Smooth muscle cell (in vitro differentiated cells): ENCODE data around the gene NABP2. TPM values are rescaled to one million over a fixed set of nuclear protein-coding genes. Genes with fewer than 3 reads are reported as not detected.

Source experiments
- DNase-seq: peaks from one replicate; lab custom pipeline; 2025; ENCODE audit not compliant: unreplicated experiment; lab: John Stamatoyannopoulos, UW
- H2AFZ ChIP-seq: fragments of 200-600 bp; sonication (generic); 2 replicates; pipeline ENCODE4 v1.6.0; 2016; ENCODE audit warnings: antibody characterized with exemption, low read depth, mild to moderate bottlenecking
- H3F3A ChIP-seq: fragments of 200-600 bp; sonication (generic); 2 replicates; pipeline ENCODE4 v1.6.0; 2017; ENCODE audit warnings: antibody characterized with exemption, low read depth
- H3K27ac ChIP-seq: fragments of 200-600 bp; sonication (generic); 2 replicates; pipeline ENCODE4 v1.5.1; 2016; ENCODE audit warnings: low read depth, mild to moderate bottlenecking
- H3K27me3 ChIP-seq: fragments of 200-600 bp; sonication (generic); 2 replicates; pipeline ENCODE4 v1.6.1; 2016; ENCODE audit warnings: low read depth, mild to moderate bottlenecking
- H3K36me3 ChIP-seq: fragments of 200-600 bp; sonication (generic); 2 replicates; pipeline ENCODE4 v1.5.1; 2016; ENCODE audit warnings: low read depth
- H3K4me1 ChIP-seq: fragments of 200-600 bp; sonication (generic); 2 replicates; pipeline ENCODE4 v1.5.1; 2016; ENCODE audit warnings: low read depth
- H3K4me2 ChIP-seq: fragments of 200-600 bp; sonication (generic); 2 replicates; pipeline ENCODE4 v1.6.0; 2016; ENCODE audit warnings: mild to moderate bottlenecking
- H3K4me3 ChIP-seq: fragments of 200-600 bp; sonication (generic); 2 replicates; pipeline ENCODE4 v1.5.1; 2016; ENCODE audit warnings: mild to moderate bottlenecking
- H3K79me2 ChIP-seq: fragments of 200-600 bp; sonication (generic); 2 replicates; pipeline ENCODE4 v1.6.0; 2016; ENCODE audit warnings: low read depth, mild to moderate bottlenecking
- H3K9ac ChIP-seq: fragments of 200-600 bp; sonication (generic); 2 replicates; pipeline ENCODE4 v1.6.0; 2016; ENCODE audit warnings: low read depth
- H3K9me3 ChIP-seq: fragments of 200-600 bp; sonication (generic); replicated peaks from 2 replicates; pipeline ENCODE4 v1.5.1; 2016; ENCODE audit warnings: low read depth
- H4K20me1 ChIP-seq: fragments of 200-600 bp; sonication (generic); 2 replicates; pipeline ENCODE4 v1.6.0; 2016; ENCODE audit warnings: low read depth
- WGBS: methylation state at CpG from one replicate; pipeline ENCODE4 v1.1.7; 2016; ENCODE audit warnings: low lambda C conversion rate; 5-methylcytosine and 5-hydroxymethylcytosine counted together
- polyA plus RNA-seq: library from polyadenylated mRNA; unstranded; fragments of >200 nt; fragmentation: Nextera tagmentation; extraction: Ambion mirVana; gene quantifications from 2 replicates; pipeline ENCODE4 v1.2.1, GENCODE V29; 2016
- total RNA-seq: library from RNA; depleted of rRNA; stranded (reverse); fragments of >200 nt; gene quantifications from 2 replicates; pipeline ENCODE4 v1.2.3, GENCODE V29; 2014
- TF ChIP-seq, protein P1 (sequence below): fragments of 200-600 bp; sonication (generic); IDR thresholded peaks from 2 replicates; pipeline ENCODE4 v1.5.1; 2017; ENCODE audit warnings: borderline replicate concordance, mild to moderate bottlenecking, antibody characterized with exemption; ENCODE audit not compliant: insufficient read depth, poor library complexity, severe bottlenecking

The NABP2 gene
- total and polyA plus RNA-seq, 2 experiments from 2014 or later = 14.2 to 33.8 TPM

DNA sequence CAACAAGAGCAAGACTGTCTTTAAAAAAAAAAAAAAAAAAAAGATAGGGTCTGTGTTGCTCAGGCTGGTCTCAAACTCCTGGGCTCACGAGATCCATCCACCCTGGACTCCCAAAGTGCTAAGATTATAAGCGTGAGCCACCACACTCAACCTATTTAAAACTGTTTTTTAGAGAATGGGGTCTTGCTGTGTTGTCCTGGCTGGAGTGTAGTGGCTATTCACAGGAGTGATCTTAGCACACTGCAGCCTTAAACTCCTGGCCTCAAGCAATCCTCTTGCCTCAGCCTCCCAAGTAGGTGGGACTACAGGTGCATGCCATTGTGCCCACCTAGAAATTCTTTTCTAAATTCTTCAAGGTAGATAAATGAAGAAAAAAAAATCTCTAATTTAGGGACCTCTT lies 50.2 kb downstream of the NABP2 start:
- Histone ChIP-seq H3K9ac (no peak overlapping the region), H3K79me2 (no peaks in the 10 kb centered on the region), H3K4me2 (no peak overlapping the region), H3K36me3 (peaks cover 22% of the 10 kb centered on the region), H3F3A (peaks cover 9% of the 10 kb centered on the region), H4K20me1 (no peaks in the 10 kb centered on the region), H2AFZ (no peak overlapping the region), H3K4me3 (no peak overlapping the region), H3K4me1 (no peaks in the 10 kb centered on the region), H3K9me3 (no peaks in the 10 kb centered on the region), H3K27ac (no peak overlapping the region), H3K27me3 (no peaks in the 10 kb centered on the region)
- 96% methylated on average over 2 of the region's 2 CpGs for WGBS
- DNase-seq = no peak
- TF ChIP-seq, protein P1, sequence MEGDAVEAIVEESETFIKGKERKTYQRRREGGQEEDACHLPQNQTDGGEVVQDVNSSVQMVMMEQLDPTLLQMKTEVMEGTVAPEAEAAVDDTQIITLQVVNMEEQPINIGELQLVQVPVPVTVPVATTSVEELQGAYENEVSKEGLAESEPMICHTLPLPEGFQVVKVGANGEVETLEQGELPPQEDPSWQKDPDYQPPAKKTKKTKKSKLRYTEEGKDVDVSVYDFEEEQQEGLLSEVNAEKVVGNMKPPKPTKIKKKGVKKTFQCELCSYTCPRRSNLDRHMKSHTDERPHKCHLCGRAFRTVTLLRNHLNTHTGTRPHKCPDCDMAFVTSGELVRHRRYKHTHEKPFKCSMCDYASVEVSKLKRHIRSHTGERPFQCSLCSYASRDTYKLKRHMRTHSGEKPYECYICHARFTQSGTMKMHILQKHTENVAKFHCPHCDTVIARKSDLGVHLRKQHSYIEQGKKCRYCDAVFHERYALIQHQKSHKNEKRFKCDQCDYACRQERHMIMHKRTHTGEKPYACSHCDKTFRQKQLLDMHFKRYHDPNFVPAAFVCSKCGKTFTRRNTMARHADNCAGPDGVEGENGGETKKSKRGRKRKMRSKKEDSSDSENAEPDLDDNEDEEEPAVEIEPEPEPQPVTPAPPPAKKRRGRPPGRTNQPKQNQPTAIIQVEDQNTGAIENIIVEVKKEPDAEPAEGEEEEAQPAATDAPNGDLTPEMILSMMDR = no peak

DNA sequence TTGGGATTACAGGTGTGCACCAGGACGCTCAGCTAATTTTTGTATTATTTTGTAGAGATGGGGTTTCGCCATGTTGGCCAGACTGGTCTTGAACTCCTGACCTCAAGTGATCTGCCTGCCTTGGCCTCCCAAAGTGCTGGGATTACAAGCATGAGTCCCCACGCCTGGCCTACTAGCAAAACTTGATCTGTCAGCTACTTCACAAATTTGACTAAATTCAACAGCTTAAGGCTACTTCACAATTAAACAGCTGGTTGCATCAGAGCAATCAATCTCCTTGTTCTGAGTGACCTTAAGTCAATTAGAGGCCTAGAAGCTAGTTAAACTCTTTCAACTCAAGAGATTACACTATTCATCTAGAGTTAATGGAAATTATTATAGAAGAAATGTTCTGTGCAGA lies 54.8 kb downstream of the NABP2 start:
- H3K36me3 ChIP-seq = peaks cover 42% of the 10 kb centered on the region
- no peak overlapping the region for H3K9ac ChIP-seq
- H4K20me1 ChIP-seq = no peaks in the 10 kb centered on the region
- no peak overlapping the region for H3K4me3 ChIP-seq
- no peak overlapping the region for H3K4me2 ChIP-seq
- TF ChIP-seq, protein P1 = no peak
- H3K4me1 ChIP-seq = no peaks in the 10 kb centered on the region
- H3K9me3 ChIP-seq = no peaks in the 10 kb centered on the region
- no peak for DNase-seq
- H3K79me2 ChIP-seq = no peaks in the 10 kb centered on the region
- WGBS = 92% methylated on average over 3 of the region's 3 CpGs
- H3K27ac ChIP-seq = no peak overlapping the region
- H3K27me3 ChIP-seq = no peaks in the 10 kb centered on the region
- no peak overlapping the region for H2AFZ ChIP-seq
- H3F3A ChIP-seq = no peaks in the 10 kb centered on the region

Other genes with a start within 250 kb of the NABP2 start
- gene SUOX, start 227.1 kb upstream of the NABP2 start, total RNA-seq = 9.8 and 19.1 TPM in 2 replicates
- gene SUOX, start 227.1 kb upstream of the NABP2 start, polyA plus RNA-seq = 12.8 and 13.8 TPM in 2 replicates
- gene IKZF4, start 203.3 kb upstream of the NABP2 start, total RNA-seq = 3.9 and 4.2 TPM in 2 replicates
- gene IKZF4, start 203.3 kb upstream of the NABP2 start, polyA plus RNA-seq = 5.4 and 6.8 TPM in 2 replicates
- 731 and 845 TPM in 2 replicates for gene RPS26, start 182.4 kb upstream of the NABP2 start, total RNA-seq
- gene RPS26, start 182.4 kb upstream of the NABP2 start, polyA plus RNA-seq = 282 and 323 TPM in 2 replicates
- gene ERBB3, start 144.2 kb upstream of the NABP2 start, total RNA-seq = 7.2 and 9.2 TPM in 2 replicates
- 1.2 and 9.8 TPM in 2 replicates for gene ERBB3, start 144.2 kb upstream of the NABP2 start, polyA plus RNA-seq
- 88.6 and 118 TPM in 2 replicates for gene PA2G4, start 119.8 kb upstream of the NABP2 start, total RNA-seq
- gene PA2G4, start 119.8 kb upstream of the NABP2 start, polyA plus RNA-seq = 99.8 and 113 TPM in 2 replicates
- gene RPL41, start 107.7 kb upstream of the NABP2 start, total RNA-seq = 2,929 and 3,246 TPM in 2 replicates
- 2,414 and 2,571 TPM in 2 replicates for gene RPL41, start 107.7 kb upstream of the NABP2 start, polyA plus RNA-seq
- 1.9 and 6.7 TPM in 2 replicates for gene ZC3H10, start 106.1 kb upstream of the NABP2 start, total RNA-seq
- 2.8 TPM in 2 replicates for gene ZC3H10, start 106.1 kb upstream of the NABP2 start, polyA plus RNA-seq
- 76.0 and 87.7 TPM in 2 replicates for gene ESYT1, start 96.1 kb upstream of the NABP2 start, total RNA-seq
- 69.5 and 77.0 TPM in 2 replicates for gene ESYT1, start 96.1 kb upstream of the NABP2 start, polyA plus RNA-seq
- 44.5 and 59.0 TPM in 2 replicates for gene MYL6B, start 71.8 kb upstream of the NABP2 start, total RNA-seq
- gene MYL6B, start 71.8 kb upstream of the NABP2 start, polyA plus RNA-seq = 107 and 121 TPM in 2 replicates
- 2,329 and 2,776 TPM in 2 replicates for gene MYL6, start 66.0 kb upstream of the NABP2 start, total RNA-seq
- gene MYL6, start 66.0 kb upstream of the NABP2 start, polyA plus RNA-seq = 4,165 and 4,181 TPM in 2 replicates
- 28.2 and 43.8 TPM in 2 replicates for gene SMARCC2, start 34.9 kb upstream of the NABP2 start, total RNA-seq
- gene SMARCC2, start 34.9 kb upstream of the NABP2 start, polyA plus RNA-seq = 32.2 and 39.2 TPM in 2 replicates
- 46.1 and 65.2 TPM in 2 replicates for gene RNF41, start 2.4 kb upstream of the NABP2 start, total RNA-seq
- gene RNF41, start 2.4 kb upstream of the NABP2 start, polyA plus RNA-seq = 19.4 and 22.2 TPM in 2 replicates
- gene SLC39A5, start 5.7 kb downstream of the NABP2 start, total RNA-seq = 0.36 and 0.99 TPM in 2 replicates
- not detected in 2 replicates for gene SLC39A5, start 5.7 kb downstream of the NABP2 start, polyA plus RNA-seq
- gene ANKRD52, start 34.0 kb downstream of the NABP2 start, total RNA-seq = 31.4 and 32.5 TPM in 2 replicates
- gene ANKRD52, start 34.0 kb downstream of the NABP2 start, polyA plus RNA-seq = 49.9 and 54.0 TPM in 2 replicates
- 8.7 and 11.0 TPM in 2 replicates for gene COQ10A, start 42.6 kb downstream of the NABP2 start, total RNA-seq
- 9.8 and 16.8 TPM in 2 replicates for gene COQ10A, start 42.6 kb downstream of the NABP2 start, polyA plus RNA-seq
- gene CS, start 76.0 kb downstream of the NABP2 start, total RNA-seq = 96.5 and 138 TPM in 2 replicates
- gene CS, start 76.0 kb downstream of the NABP2 start, polyA plus RNA-seq = 83.3 and 107 TPM in 2 replicates
- gene CNPY2, start 91.6 kb downstream of the NABP2 start, total RNA-seq = 147 and 171 TPM in 2 replicates
- 334 and 342 TPM in 2 replicates for gene CNPY2, start 91.6 kb downstream of the NABP2 start, polyA plus RNA-seq
- 20.3 and 55.6 TPM in 2 replicates for gene PAN2, start 109.7 kb downstream of the NABP2 start, total RNA-seq
- gene PAN2, start 109.7 kb downstream of the NABP2 start, polyA plus RNA-seq = 12.9 and 14.7 TPM in 2 replicates
- gene IL23A, start 114.5 kb downstream of the NABP2 start, total RNA-seq = 0.54 and 1.9 TPM in 2 replicates
- 0.35 and 0.85 TPM in 2 replicates for gene IL23A, start 114.5 kb downstream of the NABP2 start, polyA plus RNA-seq
- gene STAT2, start 135.8 kb downstream of the NABP2 start, total RNA-seq = 141 and 148 TPM in 2 replicates
- 94.6 and 108 TPM in 2 replicates for gene STAT2, start 135.8 kb downstream of the NABP2 start, polyA plus RNA-seq
- gene APOF, start 138.5 kb downstream of the NABP2 start, total RNA-seq = not detected in 2 replicates
- not detected in 2 replicates for gene APOF, start 138.5 kb downstream of the NABP2 start, polyA plus RNA-seq
- gene TIMELESS, start 225.1 kb downstream of the NABP2 start, total RNA-seq = 6.3 and 7.2 TPM in 2 replicates
- 9.9 and 11.7 TPM in 2 replicates for gene TIMELESS, start 225.1 kb downstream of the NABP2 start, polyA plus RNA-seq
- gene MIP, start 230.3 kb downstream of the NABP2 start, total RNA-seq = not detected in 2 replicates
- gene MIP, start 230.3 kb downstream of the NABP2 start, polyA plus RNA-seq = 0.19 TPM in 1 of 2 replicates, not detected in the other
- 1.0 and 1.1 TPM in 2 replicates for gene SPRYD4, start 244.2 kb downstream of the NABP2 start, total RNA-seq
- 0.71 and 1.6 TPM in 2 replicates for gene SPRYD4, start 244.2 kb downstream of the NABP2 start, polyA plus RNA-seq